ENCODE results near the gene ZBED4.

GRCh38 chr22:49886346-49887063 is 32.9 kb downstream of the ZBED4 start:
- TF ChIP-seq, protein P1, sequence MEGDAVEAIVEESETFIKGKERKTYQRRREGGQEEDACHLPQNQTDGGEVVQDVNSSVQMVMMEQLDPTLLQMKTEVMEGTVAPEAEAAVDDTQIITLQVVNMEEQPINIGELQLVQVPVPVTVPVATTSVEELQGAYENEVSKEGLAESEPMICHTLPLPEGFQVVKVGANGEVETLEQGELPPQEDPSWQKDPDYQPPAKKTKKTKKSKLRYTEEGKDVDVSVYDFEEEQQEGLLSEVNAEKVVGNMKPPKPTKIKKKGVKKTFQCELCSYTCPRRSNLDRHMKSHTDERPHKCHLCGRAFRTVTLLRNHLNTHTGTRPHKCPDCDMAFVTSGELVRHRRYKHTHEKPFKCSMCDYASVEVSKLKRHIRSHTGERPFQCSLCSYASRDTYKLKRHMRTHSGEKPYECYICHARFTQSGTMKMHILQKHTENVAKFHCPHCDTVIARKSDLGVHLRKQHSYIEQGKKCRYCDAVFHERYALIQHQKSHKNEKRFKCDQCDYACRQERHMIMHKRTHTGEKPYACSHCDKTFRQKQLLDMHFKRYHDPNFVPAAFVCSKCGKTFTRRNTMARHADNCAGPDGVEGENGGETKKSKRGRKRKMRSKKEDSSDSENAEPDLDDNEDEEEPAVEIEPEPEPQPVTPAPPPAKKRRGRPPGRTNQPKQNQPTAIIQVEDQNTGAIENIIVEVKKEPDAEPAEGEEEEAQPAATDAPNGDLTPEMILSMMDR (IDR thresholded peaks at IDR 0.05), result no peak
- no peak for TF ChIP-seq POLR2A (IDR thresholded peaks at IDR 0.05)
